NCI-H187 treated with DMSO at 0.1 percent for 48 hours (cell line): ENCODE data around the gene SPATA33.

Experiments
- DNase-seq: peaks from one replicate; lab custom pipeline; 2025; lab: John Stamatoyannopoulos, UW

The SPATA33 gene

DNA sequence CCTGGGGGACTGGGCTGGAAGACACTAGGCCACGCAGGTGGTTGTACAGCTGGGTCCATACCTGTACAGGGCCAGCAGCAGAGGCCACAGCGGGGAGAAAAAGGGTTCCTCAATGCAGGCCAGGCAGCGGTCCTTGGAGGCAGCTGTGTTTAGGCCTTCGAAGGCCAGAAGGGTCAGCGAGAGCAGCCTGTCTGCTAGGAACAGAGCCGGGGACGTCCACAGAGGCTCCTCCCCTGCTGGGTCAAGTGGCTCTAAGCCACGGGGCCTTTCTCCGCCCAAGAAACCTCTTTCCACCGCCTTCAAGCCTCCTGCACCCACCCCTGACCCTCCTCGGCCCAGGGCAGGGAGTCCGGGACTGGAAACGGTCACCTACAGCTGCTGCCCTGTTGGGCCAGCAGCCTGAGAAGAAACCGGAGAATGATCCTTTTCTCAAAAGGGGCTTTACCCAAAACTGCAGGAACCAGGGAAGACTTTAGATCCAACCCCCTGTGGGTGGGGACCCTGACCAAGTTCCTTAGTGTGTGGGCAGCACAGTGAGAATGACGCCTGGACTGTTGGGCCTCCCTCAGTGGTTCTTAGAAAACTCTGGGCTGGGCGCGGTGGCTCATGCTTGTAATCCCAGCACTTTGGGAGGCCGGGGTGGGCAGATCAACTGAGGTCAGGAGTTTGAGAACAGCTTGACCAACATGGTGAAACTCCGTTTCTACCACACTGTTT is 52.2 kb downstream of the SPATA33 start:
- no peak for DNase-seq

DNA sequence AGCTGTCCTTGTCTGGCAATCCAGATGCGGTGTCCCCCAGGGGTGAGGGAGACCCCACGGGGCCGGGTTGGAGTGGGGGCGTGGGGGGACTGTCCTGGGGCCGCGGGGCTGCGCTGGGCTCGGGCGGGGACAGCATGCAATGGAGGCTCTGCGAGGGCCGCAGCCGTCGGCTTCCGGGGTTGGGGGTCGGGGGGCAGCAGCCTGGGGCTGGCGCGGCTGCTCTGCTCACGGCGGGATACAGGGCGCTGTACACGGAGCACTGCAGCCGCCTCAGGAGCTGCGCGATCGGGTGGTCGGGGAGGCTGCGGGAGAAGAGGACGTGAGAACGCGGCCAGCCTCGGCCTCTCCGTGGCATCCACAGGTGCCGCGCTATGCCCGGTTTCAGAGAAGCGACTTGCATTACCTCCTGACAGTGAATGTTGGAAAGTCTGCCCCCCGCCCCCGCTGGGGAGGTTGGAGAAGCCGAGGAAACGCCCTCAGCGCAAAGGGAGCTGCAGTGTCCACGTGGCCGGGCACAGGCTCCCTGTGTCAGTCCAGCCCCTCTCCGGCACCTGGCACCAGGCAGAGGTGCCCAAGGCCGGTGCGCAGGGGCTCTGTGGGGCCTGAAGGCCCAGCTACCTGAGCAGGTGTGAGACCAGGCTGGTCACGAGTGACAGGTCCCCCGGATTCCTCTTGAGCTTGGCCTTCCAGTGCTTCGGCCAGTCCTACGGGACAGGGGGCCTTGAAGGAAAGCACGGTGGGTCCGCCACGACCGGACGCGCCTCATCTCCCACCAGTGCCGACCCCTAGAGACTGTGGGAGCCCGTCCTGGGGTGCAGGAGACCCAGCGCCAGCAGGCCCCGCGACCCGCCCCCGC is 53.3 kb downstream of the SPATA33 start:
- no peak for DNase-seq

DNA sequence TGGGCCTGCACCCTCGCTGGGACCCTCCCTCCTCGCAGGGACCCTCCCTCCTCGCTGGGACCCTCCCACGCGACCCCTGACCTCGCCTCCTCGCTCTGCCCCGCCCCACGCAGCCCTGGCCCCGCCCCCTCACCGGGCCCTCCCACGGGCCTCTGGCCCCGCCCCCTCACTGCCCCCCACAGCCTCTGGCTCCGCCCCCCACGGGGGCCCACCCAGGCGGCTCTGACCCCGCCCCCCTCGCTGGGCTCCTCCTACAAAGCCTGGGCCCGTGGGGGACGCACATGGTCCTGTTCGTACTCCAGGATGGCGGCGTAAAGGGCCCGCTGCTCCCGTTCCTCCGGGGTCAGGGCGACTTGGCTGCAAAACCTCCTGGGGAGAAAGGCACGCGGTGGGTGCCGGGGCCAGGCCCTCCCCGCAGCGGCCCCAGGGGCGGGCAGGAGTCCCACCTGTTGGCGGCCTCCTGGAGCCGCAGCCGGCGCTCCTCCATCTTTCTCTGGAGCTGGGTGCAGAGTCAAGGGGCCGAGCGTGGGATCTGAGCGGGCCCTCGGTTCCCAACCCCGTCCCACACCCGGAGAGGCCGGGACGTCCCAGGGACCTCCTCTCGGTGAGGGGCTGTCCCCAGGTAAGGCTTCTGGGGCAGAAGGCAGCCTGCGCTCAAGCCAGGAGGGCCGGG is 54.1 kb downstream of the SPATA33 start:
- no peak for DNase-seq

GRCh38 chr16:89712274-89712781 is 54.7 kb downstream of the SPATA33 start:
- no peak for DNase-seq

- no peak for DNase-seq
Measured at GRCh38 chr16:89716493-89716892, 58.9 kb downstream of the SPATA33 start.

DNA sequence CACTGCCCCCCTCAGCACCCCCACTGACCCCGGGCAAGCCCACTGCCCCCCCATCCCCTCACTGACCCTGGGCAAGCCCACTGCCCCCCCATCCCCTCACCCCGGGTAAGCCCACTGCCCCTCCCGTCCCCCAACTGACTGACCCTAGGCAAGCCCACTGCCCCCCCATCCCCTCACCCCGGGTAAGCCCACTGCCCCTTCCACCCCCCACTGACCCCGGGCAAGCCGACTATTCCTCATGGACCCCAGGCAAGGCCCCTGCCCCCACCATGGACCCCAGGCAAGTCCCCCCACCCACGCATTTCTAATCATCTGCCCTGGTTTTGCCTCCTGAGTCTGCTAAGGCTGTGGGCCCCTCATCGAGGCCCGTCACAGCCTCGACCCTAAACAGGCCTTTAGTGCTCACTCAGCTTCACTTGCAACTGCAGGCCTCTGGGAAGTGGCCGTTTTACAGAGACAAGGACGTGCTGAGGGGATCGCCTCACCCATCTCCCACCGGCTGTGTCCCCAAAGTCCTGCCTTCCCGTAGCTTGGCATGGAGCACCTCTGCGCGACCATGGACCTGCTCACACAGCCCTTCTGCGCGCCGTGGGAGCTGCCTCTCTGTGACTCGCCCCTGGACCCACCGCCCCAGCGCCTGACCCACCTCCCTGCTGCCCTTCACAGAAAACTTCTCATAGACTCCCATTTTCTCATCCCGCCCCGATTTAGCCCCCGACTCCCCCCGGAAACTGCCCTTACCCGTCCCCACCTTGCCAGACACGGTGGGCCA is 59.5 kb downstream of the SPATA33 start:
- no peak for DNase-seq

- no peak for DNase-seq
Measured at GRCh38 chr16:89717688-89718505, 60.3 kb downstream of the SPATA33 start.
